Endodermal cell (in vitro differentiated cells): ENCODE measurements around the gene CD40. TPM values are rescaled to one million over a fixed set of nuclear protein-coding genes. Genes with fewer than 3 reads are reported as not detected.

Source experiments
- DNase-seq: peaks from one replicate; pipeline ENCODE4 v3.0.0-alpha.2; 2017
- H3K27ac ChIP-seq: 2 replicates; pipeline ENCODE4 v1.5.1; 2013; ENCODE audit warnings: mild to moderate bottlenecking, low read depth, low read length, moderate library complexity
- H3K27me3 ChIP-seq: 2 replicates; pipeline ENCODE4 v1.6.1; 2013; ENCODE audit warnings: mild to moderate bottlenecking, low read length, moderate library complexity; ENCODE audit not compliant: insufficient read depth, control insufficient read depth, poor library complexity, severe bottlenecking
- H3K36me3 ChIP-seq: 2 replicates; pipeline ENCODE4 v1.7.0; 2013; ENCODE audit warnings: mild to moderate bottlenecking, low read length, moderate library complexity; ENCODE audit not compliant: control insufficient read depth, insufficient read depth
- H3K4me1 ChIP-seq: one replicate; pipeline ENCODE4 v1.7.0; 2013; ENCODE audit warnings: low read length; ENCODE audit not compliant: control insufficient read depth, insufficient read depth
- H3K4me3 ChIP-seq: 2 replicates; pipeline ENCODE4 v1.5.1; 2013; ENCODE audit warnings: mild to moderate bottlenecking, low read length, moderate library complexity
- H3K9ac ChIP-seq: 2 replicates; pipeline ENCODE4 v1.6.1; 2013; ENCODE audit warnings: mild to moderate bottlenecking, low read length, moderate library complexity; ENCODE audit not compliant: poor library complexity, severe bottlenecking; ENCODE audit errors: extremely low read depth
- H3K9me3 ChIP-seq: 2 replicates; pipeline ENCODE4 v1.6.1; 2013; ENCODE audit warnings: mild to moderate bottlenecking, low read length, moderate library complexity; ENCODE audit not compliant: control insufficient read depth
- H3K27ac Mint-ChIP-seq: 2 replicates; pipeline ENCODE4 v1.8.0; 2020; ENCODE audit warnings: mixed read lengths
- H3K27me3 Mint-ChIP-seq: 2 replicates; pipeline ENCODE4 v1.8.0; 2021; ENCODE audit warnings: mild to moderate bottlenecking, mixed read lengths; ENCODE audit not compliant: insufficient read depth
- H3K36me3 Mint-ChIP-seq: 2 replicates; pipeline ENCODE4 v1.8.0; 2020; ENCODE audit warnings: low read depth, mixed read lengths
- H3K4me1 Mint-ChIP-seq: 2 replicates; pipeline ENCODE4 v1.8.0; 2020; ENCODE audit warnings: mixed read lengths
- H3K4me3 Mint-ChIP-seq: 2 replicates; pipeline ENCODE4 v1.8.0; 2020; ENCODE audit warnings: mild to moderate bottlenecking, moderate library complexity, mixed read lengths
- H3K9me3 Mint-ChIP-seq: 2 replicates; pipeline ENCODE4 v1.8.0; 2020; ENCODE audit warnings: mild to moderate bottlenecking, mixed read lengths
- WGBS, 2 experiments: methylation state at CpG; one replicate each; pipeline versions ENCODE4 v1.1.5 to v1.1.7; 2013; ENCODE audit warnings: missing lambda C conversion rate in 2 of 2, mixed read lengths in 1 of 2; ENCODE audit not compliant: insufficient coverage in 1 of 2, insufficient read length in 1 of 2; 5-methylcytosine and 5-hydroxymethylcytosine counted together
- total RNA-seq, 2 donors: library from RNA; stranded (reverse); fragmentation: NEBNext Ultra II Directional in 1 of 2; extraction: Animal tissue kit (Norgen Biotek cat#: 25700) in 1 of 2; gene quantifications; 2 replicates in 1 of 2; 3 replicates in 1 of 2; pipeline ENCODE4 v1.2.1, GENCODE V29; 2021
- TF ChIP-seq, protein P1 (sequence below): fragments of 200-600 bp; sonication (generic); conservative IDR thresholded peaks from 2 replicates; pipeline ENCODE4 v1.5.0; 2021; ENCODE audit warnings: antibody characterized with exemption, mild to moderate bottlenecking

Gene CD40
- total RNA-seq, 2 donors from 2014 or later, result 9.0 to 16.4 TPM

DNA sequence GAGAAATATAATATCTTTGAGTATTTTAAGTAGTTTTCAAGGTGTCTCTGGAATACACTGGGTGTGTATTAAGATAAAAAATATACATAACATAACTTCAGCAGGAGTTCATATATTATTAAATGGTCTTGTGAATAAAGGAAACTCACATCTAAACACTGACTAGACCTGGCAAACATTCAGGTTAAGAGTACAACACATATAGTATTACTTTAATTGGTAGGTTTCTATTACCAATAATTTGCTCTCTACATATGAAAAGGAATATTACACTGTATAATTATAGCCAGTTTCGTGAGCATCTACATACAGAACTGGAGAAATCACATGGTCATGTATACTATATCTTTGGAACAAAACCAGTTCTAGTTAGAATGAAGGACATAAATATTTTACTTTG is 37.0 kb upstream of the CD40 start:
- Histone ChIP-seq H3K36me3 (peaks cover 20% of the 10 kb centered on the region), H3K9me3 (no peaks in the 10 kb centered on the region), H3K27me3 (no peaks in the 10 kb centered on the region), H3K9ac (no peak overlapping the region), H3K4me3 (no peak overlapping the region), H3K27ac (no peak overlapping the region), H3K4me1 (peaks cover 8% of the 10 kb centered on the region)
- DNase-seq, result no peak
- TF ChIP-seq, protein P1, sequence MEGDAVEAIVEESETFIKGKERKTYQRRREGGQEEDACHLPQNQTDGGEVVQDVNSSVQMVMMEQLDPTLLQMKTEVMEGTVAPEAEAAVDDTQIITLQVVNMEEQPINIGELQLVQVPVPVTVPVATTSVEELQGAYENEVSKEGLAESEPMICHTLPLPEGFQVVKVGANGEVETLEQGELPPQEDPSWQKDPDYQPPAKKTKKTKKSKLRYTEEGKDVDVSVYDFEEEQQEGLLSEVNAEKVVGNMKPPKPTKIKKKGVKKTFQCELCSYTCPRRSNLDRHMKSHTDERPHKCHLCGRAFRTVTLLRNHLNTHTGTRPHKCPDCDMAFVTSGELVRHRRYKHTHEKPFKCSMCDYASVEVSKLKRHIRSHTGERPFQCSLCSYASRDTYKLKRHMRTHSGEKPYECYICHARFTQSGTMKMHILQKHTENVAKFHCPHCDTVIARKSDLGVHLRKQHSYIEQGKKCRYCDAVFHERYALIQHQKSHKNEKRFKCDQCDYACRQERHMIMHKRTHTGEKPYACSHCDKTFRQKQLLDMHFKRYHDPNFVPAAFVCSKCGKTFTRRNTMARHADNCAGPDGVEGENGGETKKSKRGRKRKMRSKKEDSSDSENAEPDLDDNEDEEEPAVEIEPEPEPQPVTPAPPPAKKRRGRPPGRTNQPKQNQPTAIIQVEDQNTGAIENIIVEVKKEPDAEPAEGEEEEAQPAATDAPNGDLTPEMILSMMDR, result no peak
- WGBS, 2 experiments, result 60% methylated on average over 1 of the region's 1 CpG; no CpG with 5 or more reads in 1 of the 2 experiments
- H3K36me3 Mint-ChIP-seq, result peaks cover 8% of the 10 kb centered on the region
- no peak overlapping the region for H3K4me3 Mint-ChIP-seq
- no peak overlapping the region for H3K27ac Mint-ChIP-seq
- H3K9me3 Mint-ChIP-seq, result no peaks in the 10 kb centered on the region
- H3K4me1 Mint-ChIP-seq, result peaks cover 74% of the 10 kb centered on the region
- H3K27me3 Mint-ChIP-seq, result no peaks in the 10 kb centered on the region

- Histone ChIP-seq H3K27me3 (no peaks in the 10 kb centered on the region), H3K4me1 (peaks cover 8% of the 10 kb centered on the region), H3K9me3 (no peaks in the 10 kb centered on the region), H3K36me3 (peaks cover 14% of the 10 kb centered on the region), H3K27ac (no peak overlapping the region), H3K4me3 (no peak overlapping the region), H3K9ac (no peak overlapping the region)
- peaks cover 8% of the 10 kb centered on the region for H3K36me3 Mint-ChIP-seq
- no peak for DNase-seq
- H3K27me3 Mint-ChIP-seq, result no peaks in the 10 kb centered on the region
- no peak overlapping the region for H3K27ac Mint-ChIP-seq
- WGBS, 2 experiments, result 93 to 94% methylated on average over 5 to 6 of the region's 6 CpGs
- H3K4me1 Mint-ChIP-seq, result peaks cover 66% of the 10 kb centered on the region
- no peaks in the 10 kb centered on the region for H3K9me3 Mint-ChIP-seq
- TF ChIP-seq, protein P1, result no peak
- H3K4me3 Mint-ChIP-seq, result no peak overlapping the region
Measured at GRCh38 chr20:46083101-46083500, 35.0 kb upstream of the CD40 start.

GRCh38 chr20:46083531-46084061 is 34.5 kb upstream of the CD40 start:
- peaks cover 4% of the 10 kb centered on the region for H3K36me3 Mint-ChIP-seq
- H3K4me1 Mint-ChIP-seq, result peaks cover 68% of the 10 kb centered on the region
- no peaks in the 10 kb centered on the region for H3K9me3 Mint-ChIP-seq
- H3K27ac Mint-ChIP-seq, result no peak overlapping the region
- DNase-seq, result no peak
- H3K4me3 Mint-ChIP-seq, result no peak overlapping the region
- H3K27ac ChIP-seq, result no peak overlapping the region
- H3K27me3 Mint-ChIP-seq, result no peaks in the 10 kb centered on the region
- H3K9ac ChIP-seq, result no peak overlapping the region
- no peaks in the 10 kb centered on the region for H3K27me3 ChIP-seq
- 100% methylated on average over 1 of the region's 1 CpG; no CpG with 5 or more reads in 1 of the 2 experiments for WGBS, 2 experiments
- H3K4me3 ChIP-seq, result no peak overlapping the region
- TF ChIP-seq, protein P1, result no peak
- peaks cover 8% of the 10 kb centered on the region for H3K4me1 ChIP-seq
- H3K9me3 ChIP-seq, result no peaks in the 10 kb centered on the region
- H3K36me3 ChIP-seq, result peaks cover 9% of the 10 kb centered on the region
